PC-9 (cell line): ENCODE measurements around the gene NR2C2.

ENCODE experiments used
- EZH2 ChIP-seq: fragments of 200-600 bp; sonication (generic); IDR thresholded peaks from 2 replicates; pipeline ENCODE4 v1.8.0; 2017; ENCODE audit warnings: antibody characterized with exemption, low read depth
- TF ChIP-seq, protein P1 (sequence below): fragments of 200-600 bp; sonication (generic); conservative IDR thresholded peaks from 2 replicates; pipeline ENCODE4 v1.6.1; 2017; ENCODE audit warnings: mixed run types, antibody characterized with exemption, mild to moderate bottlenecking, moderate library complexity

- TF ChIP-seq, protein P1, sequence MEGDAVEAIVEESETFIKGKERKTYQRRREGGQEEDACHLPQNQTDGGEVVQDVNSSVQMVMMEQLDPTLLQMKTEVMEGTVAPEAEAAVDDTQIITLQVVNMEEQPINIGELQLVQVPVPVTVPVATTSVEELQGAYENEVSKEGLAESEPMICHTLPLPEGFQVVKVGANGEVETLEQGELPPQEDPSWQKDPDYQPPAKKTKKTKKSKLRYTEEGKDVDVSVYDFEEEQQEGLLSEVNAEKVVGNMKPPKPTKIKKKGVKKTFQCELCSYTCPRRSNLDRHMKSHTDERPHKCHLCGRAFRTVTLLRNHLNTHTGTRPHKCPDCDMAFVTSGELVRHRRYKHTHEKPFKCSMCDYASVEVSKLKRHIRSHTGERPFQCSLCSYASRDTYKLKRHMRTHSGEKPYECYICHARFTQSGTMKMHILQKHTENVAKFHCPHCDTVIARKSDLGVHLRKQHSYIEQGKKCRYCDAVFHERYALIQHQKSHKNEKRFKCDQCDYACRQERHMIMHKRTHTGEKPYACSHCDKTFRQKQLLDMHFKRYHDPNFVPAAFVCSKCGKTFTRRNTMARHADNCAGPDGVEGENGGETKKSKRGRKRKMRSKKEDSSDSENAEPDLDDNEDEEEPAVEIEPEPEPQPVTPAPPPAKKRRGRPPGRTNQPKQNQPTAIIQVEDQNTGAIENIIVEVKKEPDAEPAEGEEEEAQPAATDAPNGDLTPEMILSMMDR, result no peak
- TF ChIP-seq EZH2, result no peak
Observed at GRCh38 chr3:15071699-15072098, 124.3 kb downstream of the NR2C2 start.
